ENCODE measurements around the gene PARP1. TPM values are rescaled to one million over a fixed set of nuclear protein-coding genes. Genes with fewer than 3 reads are reported as not detected.
"Not testable (repeated sequence)": the region's sequence is repeated elsewhere in the genome, so short reads cannot be mapped to it uniquely, and the experiment has no call there.

PARP1 gene
- polyA plus RNA-seq, 3 donors = 17.7 to 30.0 (median 23.3) TPM

- WGBS (ENCODE audit: insufficient coverage) = 91% methylated on average over 7 of the region's 13 CpGs
Measured at GRCh38 chr1:226432586-226433340, 24.9 kb upstream of the PARP1 start.

GRCh38 chr1:226431898-226432297 is 24.0 kb upstream of the PARP1 start:
- DNase-seq; H3K9me3 ChIP-seq (replicated peaks in 1 of 2; ENCODE audit: control insufficient read depth in 1 of 2, insufficient read depth in 1 of 2, low read length in 2 of 2); H2AFZ ChIP-seq (ENCODE audit: insufficient read depth, low read depth, low read length, poor library complexity, severe bottlenecking); H3K4me3 ChIP-seq (replicated peaks in 1 of 3; ENCODE audit: low read depth in 2 of 3, low read length in 3 of 3); H3K36me3 ChIP-seq (replicated peaks in 1 of 2; ENCODE audit: control insufficient read depth in 1 of 2, insufficient read depth in 2 of 2, low read length in 2 of 2); H4K20me1 ChIP-seq (ENCODE audit: insufficient read depth, low read length); H3K79me2 ChIP-seq (ENCODE audit: insufficient read depth, low read length); H3K4me3 Mint-ChIP-seq; H3K4me2 ChIP-seq (replicated peaks; ENCODE audit: extremely low read depth, low read length, poor library complexity, severe bottlenecking); H3K9me3 Mint-ChIP-seq; H3K9ac ChIP-seq (ENCODE audit: insufficient read depth, low read length, poor library complexity, severe bottlenecking); H3K27ac ChIP-seq (ENCODE audit: low read depth in 1 of 2, low read length in 2 of 2); H3K4me1 Mint-ChIP-seq; H3K27me3 Mint-ChIP-seq (ENCODE audit: low read depth in 3 of 3); intact Hi-C loops (cut with micrococcal nuclease); H3K27ac Mint-ChIP-seq; H3K27me3 ChIP-seq (ENCODE audit: control insufficient read depth in 2 of 2, insufficient read depth in 2 of 2, low read length in 2 of 2); H3K36me3 Mint-ChIP-seq; H3K4me1 ChIP-seq (ENCODE audit: control insufficient read depth in 1 of 2, insufficient read depth in 2 of 2, low read length in 2 of 2): not testable (repeated sequence)
- WGBS (ENCODE audit: insufficient coverage) = no CpG with 5 or more reads among the region's 2 CpGs

More at GRCh38 chr1:226432586-226433340, 24.9 kb upstream of the PARP1 start:
- Histone ChIP-seq H3K27ac (ENCODE audit: low read depth in 1 of 2, low read length in 2 of 2) (no peak overlapping the region), H3K79me2 (ENCODE audit: insufficient read depth, low read length) (no peaks in the 10 kb centered on the region), H3K9ac (ENCODE audit: insufficient read depth, low read length, poor library complexity, severe bottlenecking) (no peak overlapping the region), H3K9me3 (replicated peaks in 1 of 2; ENCODE audit: control insufficient read depth in 1 of 2, insufficient read depth in 1 of 2, low read length in 2 of 2) (no peaks in the 10 kb centered on the region), H3K36me3 (replicated peaks in 1 of 2; ENCODE audit: control insufficient read depth in 1 of 2, insufficient read depth in 2 of 2, low read length in 2 of 2) (no peaks in the 10 kb centered on the region), H3K4me2 (replicated peaks; ENCODE audit: extremely low read depth, low read length, poor library complexity, severe bottlenecking) (no peak overlapping the region), H3K4me1 (ENCODE audit: control insufficient read depth in 1 of 2, insufficient read depth in 2 of 2, low read length in 2 of 2) (no peaks in the 10 kb centered on the region), H3K27me3 (ENCODE audit: control insufficient read depth in 2 of 2, insufficient read depth in 2 of 2, low read length in 2 of 2) (no peaks in the 10 kb centered on the region), H2AFZ (ENCODE audit: insufficient read depth, low read depth, low read length, poor library complexity, severe bottlenecking) (no peak overlapping the region), H3K4me3 (replicated peaks in 1 of 3; ENCODE audit: low read depth in 2 of 3, low read length in 3 of 3) (no peak overlapping the region), H4K20me1 (ENCODE audit: insufficient read depth, low read length) (no peaks in the 10 kb centered on the region)
- no peaks in the 10 kb centered on the region for H3K4me1 Mint-ChIP-seq
- no peak for TF ChIP-seq CTCF (IDR thresholded peaks at IDR 0.05)
- no peaks in the 10 kb centered on the region for H3K9me3 Mint-ChIP-seq
- H3K27ac Mint-ChIP-seq = peak overlapping the region in 1 of 7 donors; percentile 33
- no peak overlapping the region for H3K4me3 Mint-ChIP-seq
- intact Hi-C loops (cut with micrococcal nuclease) = no loop called here
- DNase-seq = no peak
- H3K36me3 Mint-ChIP-seq = no peaks in the 10 kb centered on the region
- peaks cover 0 to 6% (median 4%) of the 10 kb centered on the region in 3 donors for H3K27me3 Mint-ChIP-seq (ENCODE audit: low read depth in 3 of 3)

Measured in CD14-positive monocyte (primary cell).